Mesenchymal stem cell (in vitro differentiated cells and primary cell): ENCODE results near the gene SHTN1.

Experiments
- DNase-seq: peaks from one replicate; pipeline ENCODE4 v3.0.0-alpha.2; 2013
- H2AFZ ChIP-seq: one replicate; pipeline ENCODE4 v1.6.1; 2013; ENCODE audit warnings: low read depth, mild to moderate bottlenecking, control low read depth, inconsistent platforms, low read length, moderate library complexity
- H2AK5ac ChIP-seq: 2 replicates; pipeline ENCODE4 v1.6.1; 2013; ENCODE audit warnings: low read length, moderate library complexity, mild to moderate bottlenecking, inconsistent platforms; ENCODE audit not compliant: severe bottlenecking
- H2BK120ac ChIP-seq: one replicate; pipeline ENCODE4 v1.6.1; 2013; ENCODE audit warnings: low read depth, mild to moderate bottlenecking, inconsistent platforms, low read length, moderate library complexity
- H2BK12ac ChIP-seq, 2 experiments: one replicate each; pipeline ENCODE4 v1.6.1; 2013; ENCODE audit warnings: inconsistent platforms in 2 of 2, low read length in 2 of 2, mild to moderate bottlenecking in 2 of 2, moderate library complexity in 2 of 2, control low read depth in 1 of 2
- H2BK15ac ChIP-seq: one replicate; pipeline ENCODE4 v1.6.1; 2013; ENCODE audit warnings: mild to moderate bottlenecking, low read depth, inconsistent platforms; ENCODE audit not compliant: poor library complexity, severe bottlenecking
- H2BK5ac ChIP-seq: 2 replicates; pipeline ENCODE4 v1.6.1; 2013; ENCODE audit warnings: low read depth, mild to moderate bottlenecking, low read length, control low read depth, inconsistent platforms; ENCODE audit not compliant: poor library complexity, severe bottlenecking
- H3K14ac ChIP-seq, 2 experiments: one replicate each; pipeline ENCODE4 v1.6.1; 2013; ENCODE audit warnings: inconsistent platforms in 2 of 2, low read length in 2 of 2, control low read depth in 1 of 2, mild to moderate bottlenecking in 1 of 2, moderate library complexity in 1 of 2
- H3K18ac ChIP-seq, 2 experiments: one replicate each; pipeline ENCODE4 v1.6.1; 2013; ENCODE audit warnings: inconsistent platforms in 2 of 2, low read length in 2 of 2, control low read depth in 1 of 2, low read depth in 1 of 2, mild to moderate bottlenecking in 1 of 2
- H3K23ac ChIP-seq, 2 experiments: one replicate each; pipeline ENCODE4 v1.6.1; 2013; ENCODE audit warnings: inconsistent platforms in 2 of 2, low read length in 2 of 2, mild to moderate bottlenecking in 2 of 2, moderate library complexity in 2 of 2, control low read depth in 1 of 2
- H3K27ac ChIP-seq: 2 replicates; pipeline ENCODE4 v1.5.1; 2013; ENCODE audit warnings: mild to moderate bottlenecking, moderate library complexity, low read length, control low read depth, inconsistent platforms; ENCODE audit not compliant: poor library complexity, severe bottlenecking
- H3K27me3 ChIP-seq, 2 experiments: 2 replicates each; pipeline versions ENCODE4 v1.6.1 to v1.7.0; 2013; ENCODE audit warnings: low read length in 2 of 2, mild to moderate bottlenecking in 2 of 2, moderate library complexity in 2 of 2, control low read depth in 1 of 2, inconsistent platforms in 1 of 2; ENCODE audit not compliant: control insufficient read depth in 1 of 2, insufficient read depth in 1 of 2
- H3K36me3 ChIP-seq, 2 experiments: 2 replicates each; pipeline versions ENCODE4 v1.6.1 to v1.7.0; 2013; ENCODE audit warnings: low read length in 2 of 2, control low read depth in 1 of 2, inconsistent platforms in 1 of 2, low read depth in 1 of 2, mild to moderate bottlenecking in 1 of 2; ENCODE audit not compliant: insufficient read depth in 2 of 2, control insufficient read depth in 1 of 2
- H3K4ac ChIP-seq, 2 experiments: one replicate each; pipeline ENCODE4 v1.6.1; 2013; ENCODE audit warnings: inconsistent platforms in 2 of 2, low read length in 2 of 2, mild to moderate bottlenecking in 2 of 2, moderate library complexity in 2 of 2, control low read depth in 1 of 2, low read depth in 1 of 2
- H3K4me1 ChIP-seq: 2 replicates; pipeline ENCODE4 v1.6.1; 2013; ENCODE audit warnings: low read depth, low read length, control low read depth; ENCODE audit not compliant: control insufficient read depth, insufficient read depth
- H3K4me2 ChIP-seq: 2 replicates; pipeline ENCODE4 v1.6.1; 2013; ENCODE audit warnings: low read length, mild to moderate bottlenecking, inconsistent platforms; ENCODE audit not compliant: poor library complexity, severe bottlenecking
- H3K4me3 ChIP-seq, 2 experiments: 2 replicates each; pipeline versions ENCODE4 v1.5.1 to v1.7.0; 2013; ENCODE audit warnings: low read length in 2 of 2, mild to moderate bottlenecking in 2 of 2, control low read depth in 1 of 2, low read depth in 1 of 2; ENCODE audit not compliant: insufficient read depth in 1 of 2
- H3K79me1 ChIP-seq: replicated peaks from 2 replicates; pipeline ENCODE4 v1.6.1; 2013; ENCODE audit warnings: mild to moderate bottlenecking, control low read depth, low read length, inconsistent platforms; ENCODE audit not compliant: poor library complexity, severe bottlenecking
- H3K9ac ChIP-seq: 2 replicates; pipeline ENCODE4 v1.7.0; 2013; ENCODE audit warnings: mild to moderate bottlenecking, low read length, moderate library complexity
- H3K9me3 ChIP-seq: 2 replicates; pipeline ENCODE4 v1.7.0; 2013; ENCODE audit warnings: mild to moderate bottlenecking, low read length; ENCODE audit not compliant: control insufficient read depth
- H4K8ac ChIP-seq: one replicate; pipeline ENCODE4 v1.6.1; 2013; ENCODE audit warnings: inconsistent platforms, mild to moderate bottlenecking, low read length, moderate library complexity
- H4K91ac ChIP-seq: one replicate; pipeline ENCODE4 v1.6.1; 2013; ENCODE audit warnings: mild to moderate bottlenecking, low read length, inconsistent platforms
- WGBS: methylation state at CpG from one replicate; pipeline ENCODE4 v1.1.7; 2013; ENCODE audit warnings: mixed read lengths; 5-methylcytosine and 5-hydroxymethylcytosine counted together

SHTN1 gene

DNA sequence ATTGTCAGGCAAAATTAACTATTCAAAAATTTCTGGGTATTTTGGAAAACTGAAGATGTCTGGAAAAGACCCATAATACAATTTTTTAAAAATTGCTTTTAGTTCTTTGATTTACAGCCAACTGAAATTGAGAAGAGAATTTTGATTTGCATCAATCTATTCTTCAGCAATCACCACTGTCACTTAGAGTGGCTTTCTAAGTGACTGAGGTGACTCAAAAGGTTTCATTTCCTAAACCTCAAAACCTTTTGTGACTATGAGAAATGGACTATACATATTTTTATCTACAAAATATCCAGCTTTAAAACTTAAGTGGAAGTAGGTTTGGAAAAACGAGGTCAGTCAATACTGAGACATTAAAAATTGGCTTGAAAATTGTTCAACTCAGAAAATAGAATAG is 95.7 kb downstream of the SHTN1 start:
- no peak overlapping the region for H2AFZ ChIP-seq
- H3K18ac ChIP-seq, result no peak overlapping the region
- WGBS, result no CpG with 5 or more reads among the region's 1 CpG
- no peak for DNase-seq
- H2BK120ac ChIP-seq, result no peak overlapping the region
- peaks cover 0 to 13% of the 10 kb centered on the region in 2 experiments for H3K36me3 ChIP-seq
- H3K27ac ChIP-seq, result no peak overlapping the region
- H3K4me2 ChIP-seq, result no peak overlapping the region
- H3K4me3 ChIP-seq, result no peak overlapping the region
- no peaks in the 10 kb centered on the region for H3K9me3 ChIP-seq
- H2BK12ac ChIP-seq, result no peak overlapping the region
- H2BK15ac ChIP-seq, result no peak overlapping the region
- no peak overlapping the region for H2BK5ac ChIP-seq
- H3K9ac ChIP-seq, result no peak overlapping the region
- no peak overlapping the region for H2AK5ac ChIP-seq
- H3K27me3 ChIP-seq, result no peaks in the 10 kb centered on the region
- no peak overlapping the region for H4K91ac ChIP-seq
- no peak overlapping the region for H4K8ac ChIP-seq
- no peak overlapping the region for H3K14ac ChIP-seq
- no peaks in the 10 kb centered on the region for H3K79me1 ChIP-seq
- H3K4me1 ChIP-seq, result no peaks in the 10 kb centered on the region
- H3K4ac ChIP-seq, result no peak overlapping the region
- H3K23ac ChIP-seq, result no peak overlapping the region

- DNase-seq, result no peak
- no peak overlapping the region for H2BK12ac ChIP-seq
- H3K4me2 ChIP-seq, result no peak overlapping the region
- H3K4ac ChIP-seq, result no peak overlapping the region
- 91% methylated on average over 3 of the region's 6 CpGs for WGBS
- no peak overlapping the region for H4K91ac ChIP-seq
- no peak overlapping the region for H3K9ac ChIP-seq
- peak overlapping the region; percentile 23 for H2AFZ ChIP-seq
- no peaks in the 10 kb centered on the region for H3K27me3 ChIP-seq
- no peak overlapping the region for H3K27ac ChIP-seq
- H3K4me3 ChIP-seq, result no peak overlapping the region
- peaks cover 0 to 9% of the 10 kb centered on the region in 2 experiments for H3K36me3 ChIP-seq
- H3K79me1 ChIP-seq, result no peaks in the 10 kb centered on the region
- no peak overlapping the region for H3K18ac ChIP-seq
- H2BK15ac ChIP-seq, result no peak overlapping the region
- H3K9me3 ChIP-seq, result no peaks in the 10 kb centered on the region
- H2BK120ac ChIP-seq, result no peak overlapping the region
- no peak overlapping the region for H3K23ac ChIP-seq
- H2AK5ac ChIP-seq, result no peak overlapping the region
- no peak overlapping the region for H2BK5ac ChIP-seq
- no peak overlapping the region for H3K14ac ChIP-seq
- no peak overlapping the region for H4K8ac ChIP-seq
- no peaks in the 10 kb centered on the region for H3K4me1 ChIP-seq
These were observed 97.6 kb downstream of the SHTN1 start for GRCh38 chr10:116907245-116907987.

- Histone ChIP-seq H3K4ac (no peak overlapping the region), H3K4me1 (no peaks in the 10 kb centered on the region), H3K9me3 (no peaks in the 10 kb centered on the region), H2BK15ac (no peak overlapping the region), H4K8ac (no peak overlapping the region), H4K91ac (no peak overlapping the region), H2BK12ac (no peak overlapping the region), H3K36me3 (peaks cover 0 to 7% of the 10 kb centered on the region in 2 experiments), H2BK120ac (no peak overlapping the region), H3K27me3 (no peaks in the 10 kb centered on the region), H3K23ac (no peak overlapping the region), H3K18ac (no peak overlapping the region), H3K9ac (no peak overlapping the region), H2AFZ (no peak overlapping the region), H2AK5ac (no peak overlapping the region), H3K4me3 (no peak overlapping the region), H3K27ac (no peak overlapping the region), H3K14ac (no peak overlapping the region), H3K79me1 (no peaks in the 10 kb centered on the region), H3K4me2 (no peak overlapping the region), H2BK5ac (no peak overlapping the region)
- no peak for DNase-seq
- WGBS, result 100% methylated on average over 3 of the region's 3 CpGs
These were observed 99.2 kb downstream of the SHTN1 start for GRCh38 chr10:116905845-116906210.

DNA sequence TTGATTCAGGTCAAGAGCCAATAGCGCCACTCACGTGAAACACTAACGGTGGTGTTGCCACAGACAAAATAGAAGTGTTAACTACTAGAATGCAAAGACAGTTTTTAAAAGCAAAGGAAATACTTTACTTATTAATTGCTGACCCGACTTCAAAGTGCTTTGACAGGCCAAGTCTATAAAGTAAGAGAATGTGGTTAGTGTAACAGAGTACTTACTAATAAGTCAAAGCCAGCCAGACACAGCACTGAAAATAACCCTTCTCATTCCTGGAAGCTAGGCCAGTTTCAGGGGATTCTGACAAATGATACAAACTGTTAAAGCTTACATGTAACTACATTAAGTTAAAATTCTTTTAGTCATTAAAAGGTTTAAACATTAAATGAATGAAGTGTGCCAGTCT is 105.4 kb downstream of the SHTN1 start:
- Histone ChIP-seq H2AFZ (no peak overlapping the region), H3K4ac (no peak overlapping the region), H3K36me3 (peaks cover 0 to 4% of the 10 kb centered on the region in 2 experiments), H4K8ac (no peak overlapping the region), H4K91ac (no peak overlapping the region), H3K27me3 (peaks cover 0 to 3% of the 10 kb centered on the region in 2 experiments), H3K23ac (no peak overlapping the region), H2BK120ac (no peak overlapping the region), H3K9me3 (no peaks in the 10 kb centered on the region), H3K14ac (no peak overlapping the region), H3K79me1 (peaks cover 3% of the 10 kb centered on the region), H2BK12ac (no peak overlapping the region), H3K4me2 (no peak overlapping the region), H2BK5ac (no peak overlapping the region), H3K4me1 (peaks cover 4% of the 10 kb centered on the region), H3K9ac (no peak overlapping the region), H3K4me3 (no peak overlapping the region), H3K27ac (peak overlapping the region; percentile 75), H3K18ac (no peak overlapping the region), H2BK15ac (no peak overlapping the region), H2AK5ac (no peak overlapping the region)
- WGBS, result 93% methylated on average over 3 of the region's 4 CpGs
- DNase-seq, result no peak
